Left kidney (tissue), 2 donors: Measurements from ENCODE around the gene EML6. TPM values are rescaled to one million over a fixed set of nuclear protein-coding genes. Genes with fewer than 3 reads are reported as not detected.

Experiments
- DNase-seq: peaks from one replicate; pipeline ENCODE4 v3.0.0-alpha.2; 2013
- polyA plus RNA-seq: library from polyadenylated mRNA; unstranded; fragments of 120-200 nt; gene quantifications from one replicate; pipeline ENCODE4 v1.2.1, GENCODE V29; 2013; ENCODE audit not compliant: insufficient read length

EML6 gene
- polyA plus RNA-seq, 1 donor: 20.4 TPM

- DNase-seq: no peak
Measured at GRCh38 chr2:54879032-54879431, 155.6 kb downstream of the EML6 start.

- no peak for DNase-seq
Measured at GRCh38 chr2:54879598-54880332, 156.3 kb downstream of the EML6 start.

- no peak for DNase-seq
Measured at GRCh38 chr2:54880428-54880827, 157.0 kb downstream of the EML6 start.

- DNase-seq: no peak
Measured at GRCh38 chr2:54881759-54882158, 158.3 kb downstream of the EML6 start.

GRCh38 chr2:54885891-54886290, 162.4 kb downstream of the EML6 start:
- no peak for DNase-seq

GRCh38 chr2:54887850-54888545, 164.5 kb downstream of the EML6 start:
- no peak for DNase-seq

GRCh38 chr2:54889053-54889452, 165.6 kb downstream of the EML6 start:
- DNase-seq: no peak

GRCh38 chr2:54891909-54892308, 168.4 kb downstream of the EML6 start:
- DNase-seq: no peak

- no peak for DNase-seq
Measured at GRCh38 chr2:54894467-54894866, 171.0 kb downstream of the EML6 start.

- no peak for DNase-seq
Measured at GRCh38 chr2:54895730-54896129, 172.3 kb downstream of the EML6 start.

- no peak for DNase-seq
Measured at GRCh38 chr2:54897420-54898310, 174.2 kb downstream of the EML6 start.

- DNase-seq: no peak
Measured at GRCh38 chr2:54898456-54899226, 175.2 kb downstream of the EML6 start.

GRCh38 chr2:54899576-54900200, 176.2 kb downstream of the EML6 start:
- peak; percentile 46 for DNase-seq

- no peak for DNase-seq
Measured at GRCh38 chr2:54901224-54901986, 177.9 kb downstream of the EML6 start.

GRCh38 chr2:54902763-54903162, 179.3 kb downstream of the EML6 start:
- no peak for DNase-seq

GRCh38 chr2:54903736-54904554, 180.5 kb downstream of the EML6 start:
- no peak for DNase-seq

- DNase-seq: no peak
Measured at GRCh38 chr2:54904836-54905235, 181.4 kb downstream of the EML6 start.

- no peak for DNase-seq
Measured at GRCh38 chr2:54906716-54907115, 183.3 kb downstream of the EML6 start.

- no peak for DNase-seq
Measured at GRCh38 chr2:54907663-54908062, 184.2 kb downstream of the EML6 start.

GRCh38 chr2:54908591-54908990, 185.1 kb downstream of the EML6 start:
- no peak for DNase-seq
